ENCODE data around the gene SLCO4C1. TPM values are rescaled to one million over a fixed set of nuclear protein-coding genes. Genes with fewer than 3 reads are reported as not detected.

The SLCO4C1 gene
- total RNA-seq, 1 experiment from 2014 or later: 4.8 TPM

DNA sequence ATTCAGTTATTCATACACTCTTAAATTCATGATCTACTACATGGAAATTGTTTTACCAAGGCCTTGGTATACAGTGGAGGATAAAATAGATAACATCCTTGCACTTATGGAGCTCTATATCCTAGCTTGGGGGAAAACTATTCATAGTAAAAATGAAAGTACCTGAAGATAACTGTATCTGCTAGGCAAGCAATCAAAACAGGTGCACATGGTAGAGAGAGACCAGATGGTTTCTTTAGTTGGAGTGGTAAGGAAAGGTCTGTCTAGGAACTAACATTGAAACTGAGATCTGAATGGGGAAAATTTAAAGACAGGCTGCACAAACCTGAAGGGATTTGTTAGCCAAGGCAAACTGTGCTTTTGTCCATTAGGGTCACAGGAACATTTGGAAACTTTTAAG is 11.1 kb upstream of the SLCO4C1 start:
- H4K8ac ChIP-seq (replicated peaks; ENCODE audit: insufficient read length, low read depth, low read length): no peak overlapping the region
- no peak overlapping the region for H3T11ph ChIP-seq (ENCODE audit: low read length)
- H3K79me2 ChIP-seq (ENCODE audit: insufficient read depth, low read length): no peaks in the 10 kb centered on the region
- Mint-ChIP-seq H3K27me3 (ENCODE audit: low read depth) (no peaks in the 10 kb centered on the region), H3K4me1 (no peaks in the 10 kb centered on the region), H3K36me3 (ENCODE audit: insufficient read depth in 1 of 3, low read depth in 3 of 3) (peaks cover 0 to 6% (median 5%) of the 10 kb centered on the region in 3 experiments; a peak in 2 of 7 replicates), H3K9me3 (peaks cover 4 to 6% of the 10 kb centered on the region in 2 experiments; a peak in 4 of 5 replicates), H3K27ac (no peak overlapping the region), H3K4me3 (no peak overlapping the region)
- no peak overlapping the region for H4K91ac ChIP-seq (ENCODE audit: insufficient read length, low read depth, low read length)
- H2BK15ac ChIP-seq (ENCODE audit: low read depth, low read length): no peak overlapping the region
- no peaks in the 10 kb centered on the region for H3K79me1 ChIP-seq (ENCODE audit: insufficient read depth, low read depth, low read length, poor library complexity, severe bottlenecking)
- H4K20me1 ChIP-seq (ENCODE audit: control insufficient read depth, insufficient read depth, insufficient read length): no peaks in the 10 kb centered on the region
- H3K9ac ChIP-seq (ENCODE audit: extremely low read depth, insufficient read length, low read length): no peak overlapping the region
- H2BK12ac ChIP-seq (ENCODE audit: insufficient read length, low read depth, low read length): no peak overlapping the region
- H2BK5ac ChIP-seq (ENCODE audit: insufficient read length, low read length): no peak overlapping the region
- no peak overlapping the region for H3K14ac ChIP-seq (ENCODE audit: insufficient read depth, low read length)
- H3K18ac ChIP-seq (ENCODE audit: insufficient read length, low read depth, low read length): no peak overlapping the region
- no peak overlapping the region for H2AK5ac ChIP-seq (ENCODE audit: insufficient read length, low read length)
- H3K27ac ChIP-seq (ENCODE audit: insufficient read length, low read depth, low read length): no peak overlapping the region
- no peak overlapping the region for H4K5ac ChIP-seq (ENCODE audit: insufficient read length, low read depth, low read length)
- no peaks in the 10 kb centered on the region for H3K9me3 ChIP-seq (ENCODE audit: control insufficient read depth, low read depth, low read length)
- no peak for DNase-seq
- TF ChIP-seq, protein P1, sequence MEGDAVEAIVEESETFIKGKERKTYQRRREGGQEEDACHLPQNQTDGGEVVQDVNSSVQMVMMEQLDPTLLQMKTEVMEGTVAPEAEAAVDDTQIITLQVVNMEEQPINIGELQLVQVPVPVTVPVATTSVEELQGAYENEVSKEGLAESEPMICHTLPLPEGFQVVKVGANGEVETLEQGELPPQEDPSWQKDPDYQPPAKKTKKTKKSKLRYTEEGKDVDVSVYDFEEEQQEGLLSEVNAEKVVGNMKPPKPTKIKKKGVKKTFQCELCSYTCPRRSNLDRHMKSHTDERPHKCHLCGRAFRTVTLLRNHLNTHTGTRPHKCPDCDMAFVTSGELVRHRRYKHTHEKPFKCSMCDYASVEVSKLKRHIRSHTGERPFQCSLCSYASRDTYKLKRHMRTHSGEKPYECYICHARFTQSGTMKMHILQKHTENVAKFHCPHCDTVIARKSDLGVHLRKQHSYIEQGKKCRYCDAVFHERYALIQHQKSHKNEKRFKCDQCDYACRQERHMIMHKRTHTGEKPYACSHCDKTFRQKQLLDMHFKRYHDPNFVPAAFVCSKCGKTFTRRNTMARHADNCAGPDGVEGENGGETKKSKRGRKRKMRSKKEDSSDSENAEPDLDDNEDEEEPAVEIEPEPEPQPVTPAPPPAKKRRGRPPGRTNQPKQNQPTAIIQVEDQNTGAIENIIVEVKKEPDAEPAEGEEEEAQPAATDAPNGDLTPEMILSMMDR (conservative IDR thresholded peaks at IDR 0.05): no peak
- no peak overlapping the region for H3K56ac ChIP-seq (ENCODE audit: insufficient read length, low read depth, low read length)
- H3K4me1 ChIP-seq (ENCODE audit: insufficient read depth, low read length): no peaks in the 10 kb centered on the region
- no peaks in the 10 kb centered on the region for H3K23me2 ChIP-seq (ENCODE audit: insufficient read length, low read depth, low read length, poor library complexity, severe bottlenecking)
- H3K27me3 ChIP-seq (ENCODE audit: insufficient read depth, low read length): no peaks in the 10 kb centered on the region
- no peak overlapping the region for H3K4me2 ChIP-seq (ENCODE audit: insufficient read depth, insufficient read length, low read length)
- H3K23ac ChIP-seq (ENCODE audit: insufficient read length, low read depth, low read length): no peak overlapping the region
- H2AFZ ChIP-seq (ENCODE audit: low read length): no peak overlapping the region
- no peak overlapping the region for H3K4ac ChIP-seq (ENCODE audit: low read depth, low read length)
- no peak overlapping the region for H2BK120ac ChIP-seq (ENCODE audit: low read depth, low read length, poor library complexity, severe bottlenecking)
- no peak overlapping the region for H2BK20ac ChIP-seq (ENCODE audit: low read depth, low read length, poor library complexity, severe bottlenecking)
